Measurements from ENCODE around the gene TBL1Y.
"Not testable (repeated sequence)": the region's sequence is repeated elsewhere in the genome, so short reads cannot be mapped to it uniquely, and the experiment has no call there.

Gene TBL1Y

GRCh38 chrY:6910372-6911252, at the start of gene TBL1Y:
TSS of gene TBL1Y (plus strand) at chrY:6910697. CDS start at chrY:7025085, 114,388 bp downstream.
- no peak for DNase-seq

GRCh38 chrY:6894496-6894895, 16.0 kb upstream of the TBL1Y start:
- no peak for DNase-seq

- no peak for DNase-seq
Measured at GRCh38 chrY:6895236-6895635, 15.3 kb upstream of the TBL1Y start.

GRCh38 chrY:6902116-6902515, 8.4 kb upstream of the TBL1Y start:
- DNase-seq: not testable (repeated sequence)

GRCh38 chrY:6907591-6907990, 2.9 kb upstream of the TBL1Y start:
- DNase-seq: no peak

- DNase-seq: not testable (repeated sequence)
Measured at GRCh38 chrY:6908021-6908420, 2.5 kb upstream of the TBL1Y start.

GRCh38 chrY:6909118-6909521, 1.4 kb upstream of the TBL1Y start:
- DNase-seq: no peak

- no peak for DNase-seq
Measured at GRCh38 chrY:6909856-6910255, 641 bp upstream of the TBL1Y start.

- no peak for DNase-seq
Measured at GRCh38 chrY:6911253-6911881, 870 bp downstream of the TBL1Y start, which contains the start of gene AMELY. TSS of gene AMELY (minus strand) at chrY:6911752. CDS start at chrY:6872608, 39,144 bp downstream.

GRCh38 chrY:6913362-6913761, 2.9 kb downstream of the TBL1Y start:
- DNase-seq: no peak

- DNase-seq: no peak
Measured at GRCh38 chrY:6921061-6921460, 10.6 kb downstream of the TBL1Y start.

GRCh38 chrY:6928265-6928664, 17.8 kb downstream of the TBL1Y start:
- no peak for DNase-seq

GRCh38 chrY:6929237-6929636, 18.7 kb downstream of the TBL1Y start:
- DNase-seq: no peak

- no peak for DNase-seq
Measured at GRCh38 chrY:6931779-6932396, 21.4 kb downstream of the TBL1Y start.

GRCh38 chrY:6935497-6935896, 25.0 kb downstream of the TBL1Y start:
- DNase-seq: no peak

GRCh38 chrY:6947695-6948094, 37.2 kb downstream of the TBL1Y start:
- DNase-seq: no peak

GRCh38 chrY:6948378-6948777, 37.9 kb downstream of the TBL1Y start:
- no peak for DNase-seq

GRCh38 chrY:6949947-6950346, 39.5 kb downstream of the TBL1Y start:
- no peak for DNase-seq

- peak in 1 of 2 donors; percentile 12 for DNase-seq
Measured at GRCh38 chrY:6964732-6965131, 54.2 kb downstream of the TBL1Y start.

GRCh38 chrY:6966521-6966920, 56.0 kb downstream of the TBL1Y start:
- no peak for DNase-seq

- DNase-seq: no peak
Measured at GRCh38 chrY:6967736-6968135, 57.2 kb downstream of the TBL1Y start.

GRCh38 chrY:6968191-6968590, 57.7 kb downstream of the TBL1Y start:
- DNase-seq: no peak

- no peak for DNase-seq
Measured at GRCh38 chrY:6972271-6972887, 61.9 kb downstream of the TBL1Y start.
